GM06990 (cell line): ENCODE results near the gene CSF1R.

Experiments used
- DNase-seq: peaks from one replicate; pipeline ENCODE4 v3.0.0-alpha.2; 2011; ENCODE audit not compliant: insufficient read length; ENCODE audit errors: extremely low read depth
- H3K27me3 ChIP-seq: replicated peaks from 2 replicates; pipeline ENCODE4 v1.6.0; 2011; ENCODE audit warnings: low read length; ENCODE audit not compliant: control insufficient read depth, insufficient read depth
- H3K36me3 ChIP-seq: 2 replicates; pipeline ENCODE4 v1.5.1; 2011; ENCODE audit warnings: low read length; ENCODE audit not compliant: control insufficient read depth, insufficient read depth
- H3K4me3 ChIP-seq: replicated peaks from 2 replicates; pipeline ENCODE4 v1.5.1; 2011; ENCODE audit warnings: low read depth, mild to moderate bottlenecking, control low read depth, low read length
- TF ChIP-seq, protein P1 (sequence below): IDR thresholded peaks from 2 replicates; pipeline ENCODE4 v1.5.1; 2011; ENCODE audit warnings: low read length, control low read depth, mild to moderate bottlenecking, inconsistent platforms; ENCODE audit not compliant: insufficient read depth, poor library complexity, severe bottlenecking

Gene CSF1R

DNA sequence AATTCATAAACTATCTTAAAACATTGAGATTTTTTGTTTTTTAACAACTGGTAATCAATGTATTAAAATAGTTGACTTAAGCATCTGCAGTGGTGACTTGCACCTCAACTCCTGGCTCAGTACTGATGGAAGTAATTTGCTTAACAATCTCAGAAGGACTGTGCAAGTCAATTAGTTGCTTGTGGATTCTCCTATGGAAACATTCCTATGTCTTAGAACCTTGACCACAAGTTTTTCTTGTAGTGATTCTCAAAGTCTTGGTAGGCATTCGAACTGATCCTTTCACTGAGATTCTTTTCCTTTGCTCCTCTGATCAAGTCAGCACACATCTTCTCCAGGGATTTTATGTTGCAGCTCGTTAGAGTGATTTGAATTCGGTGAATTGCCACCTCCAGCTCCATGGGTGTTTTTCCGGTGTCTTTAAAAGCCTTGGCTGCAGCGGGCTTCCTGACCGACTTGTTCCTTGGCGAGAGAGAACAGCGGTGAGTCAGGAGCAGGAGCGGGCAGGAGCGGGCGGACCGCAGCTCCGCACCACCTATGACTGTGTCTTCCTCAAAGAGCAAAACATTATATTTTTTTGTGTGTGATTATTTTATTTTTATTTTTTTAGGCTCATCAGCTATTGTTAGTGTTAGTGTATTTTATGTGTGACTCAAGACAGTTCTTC lies 64.7 kb downstream of the CSF1R start:
- no peak overlapping the region for H3K4me3 ChIP-seq
- TF ChIP-seq, protein P1, sequence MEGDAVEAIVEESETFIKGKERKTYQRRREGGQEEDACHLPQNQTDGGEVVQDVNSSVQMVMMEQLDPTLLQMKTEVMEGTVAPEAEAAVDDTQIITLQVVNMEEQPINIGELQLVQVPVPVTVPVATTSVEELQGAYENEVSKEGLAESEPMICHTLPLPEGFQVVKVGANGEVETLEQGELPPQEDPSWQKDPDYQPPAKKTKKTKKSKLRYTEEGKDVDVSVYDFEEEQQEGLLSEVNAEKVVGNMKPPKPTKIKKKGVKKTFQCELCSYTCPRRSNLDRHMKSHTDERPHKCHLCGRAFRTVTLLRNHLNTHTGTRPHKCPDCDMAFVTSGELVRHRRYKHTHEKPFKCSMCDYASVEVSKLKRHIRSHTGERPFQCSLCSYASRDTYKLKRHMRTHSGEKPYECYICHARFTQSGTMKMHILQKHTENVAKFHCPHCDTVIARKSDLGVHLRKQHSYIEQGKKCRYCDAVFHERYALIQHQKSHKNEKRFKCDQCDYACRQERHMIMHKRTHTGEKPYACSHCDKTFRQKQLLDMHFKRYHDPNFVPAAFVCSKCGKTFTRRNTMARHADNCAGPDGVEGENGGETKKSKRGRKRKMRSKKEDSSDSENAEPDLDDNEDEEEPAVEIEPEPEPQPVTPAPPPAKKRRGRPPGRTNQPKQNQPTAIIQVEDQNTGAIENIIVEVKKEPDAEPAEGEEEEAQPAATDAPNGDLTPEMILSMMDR: no peak
- no peaks in the 10 kb centered on the region for H3K27me3 ChIP-seq
- peaks cover 17% of the 10 kb centered on the region for H3K36me3 ChIP-seq
- no peak for DNase-seq

DNA sequence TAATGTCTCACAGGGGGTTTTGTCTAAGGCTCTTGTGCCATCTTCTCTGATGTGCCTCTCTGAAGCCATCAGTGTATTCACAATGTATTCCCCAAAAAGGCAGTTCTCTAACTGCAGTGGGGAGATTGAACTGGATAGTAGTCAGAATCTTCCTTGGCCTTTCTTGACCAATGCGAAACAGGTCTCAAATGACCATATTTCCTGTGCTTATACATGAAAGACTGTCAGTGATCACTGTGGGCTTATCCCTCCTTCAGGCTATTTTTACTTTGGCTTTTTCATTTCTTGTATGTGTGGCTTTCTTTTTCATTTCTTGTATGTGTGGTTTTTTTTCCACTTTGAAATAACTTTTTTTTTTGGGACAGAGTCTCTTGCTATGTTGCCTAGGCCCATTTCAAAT lies 66.1 kb downstream of the CSF1R start:
- TF ChIP-seq, protein P1: no peak
- no peak for DNase-seq
- H3K27me3 ChIP-seq: no peaks in the 10 kb centered on the region
- H3K4me3 ChIP-seq: no peak overlapping the region
- peaks cover 19% of the 10 kb centered on the region for H3K36me3 ChIP-seq

DNA sequence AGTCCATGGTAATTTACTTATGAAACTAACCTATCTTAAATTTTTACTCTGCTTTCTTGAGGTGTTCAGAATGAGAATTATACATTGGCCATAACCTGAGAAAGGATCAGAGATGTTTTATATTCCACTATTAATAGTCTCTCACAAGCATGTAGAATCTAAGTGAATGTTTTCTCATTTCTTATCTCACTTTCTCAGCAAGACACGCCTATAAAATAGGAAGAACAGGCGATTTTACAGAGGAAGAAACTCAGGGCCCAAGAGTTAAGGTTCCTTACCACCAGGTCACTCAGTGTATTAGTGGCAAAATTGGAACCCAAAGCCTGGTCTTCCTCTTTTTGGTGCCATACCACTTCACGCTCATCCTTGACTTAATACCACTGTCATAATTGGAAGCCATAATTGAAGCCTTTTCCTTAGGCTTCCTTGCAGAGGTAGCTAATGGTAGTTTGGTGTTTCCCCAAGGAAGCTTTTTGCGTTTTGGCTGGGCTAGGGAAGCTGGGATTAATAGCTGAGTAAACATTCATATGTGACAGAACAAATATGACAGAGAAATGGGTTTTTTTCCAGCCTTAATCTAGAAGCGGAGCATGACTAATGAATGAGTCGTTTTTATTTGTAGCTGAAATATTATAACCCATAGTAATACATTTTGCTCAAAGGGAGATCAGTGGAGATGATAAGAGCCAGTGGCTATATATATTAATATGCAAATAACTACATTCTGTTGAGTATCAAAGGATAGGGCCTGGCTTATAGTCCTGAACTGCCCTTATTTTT lies 68.9 kb downstream of the CSF1R start:
- DNase-seq: no peak
- peaks cover 19% of the 10 kb centered on the region for H3K36me3 ChIP-seq
- no peaks in the 10 kb centered on the region for H3K27me3 ChIP-seq
- TF ChIP-seq, protein P1: no peak
- no peak overlapping the region for H3K4me3 ChIP-seq

DNA sequence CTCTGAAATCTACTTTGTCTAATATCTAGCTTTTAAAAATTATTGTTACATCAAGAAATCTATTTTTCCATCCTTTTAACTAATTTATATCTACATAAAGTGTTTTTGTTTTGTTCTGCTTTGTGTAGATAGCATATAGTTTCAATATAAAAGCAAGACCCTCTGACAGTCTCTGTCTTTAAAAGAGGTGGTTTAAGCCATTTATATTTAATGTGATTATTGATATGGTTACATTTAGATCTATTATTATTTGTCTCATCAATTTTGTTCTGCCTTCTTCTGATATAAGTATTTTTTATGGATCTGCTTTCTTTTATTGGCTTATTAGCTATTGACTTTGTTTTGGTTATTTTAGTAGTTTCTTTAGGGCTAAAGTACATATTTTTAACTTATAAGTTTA lies 69.8 kb downstream of the CSF1R start:
- Histone ChIP-seq H3K36me3 (peaks cover 22% of the 10 kb centered on the region), H3K27me3 (no peaks in the 10 kb centered on the region), H3K4me3 (no peak overlapping the region)
- DNase-seq: no peak
- TF ChIP-seq, protein P1: no peak

DNA sequence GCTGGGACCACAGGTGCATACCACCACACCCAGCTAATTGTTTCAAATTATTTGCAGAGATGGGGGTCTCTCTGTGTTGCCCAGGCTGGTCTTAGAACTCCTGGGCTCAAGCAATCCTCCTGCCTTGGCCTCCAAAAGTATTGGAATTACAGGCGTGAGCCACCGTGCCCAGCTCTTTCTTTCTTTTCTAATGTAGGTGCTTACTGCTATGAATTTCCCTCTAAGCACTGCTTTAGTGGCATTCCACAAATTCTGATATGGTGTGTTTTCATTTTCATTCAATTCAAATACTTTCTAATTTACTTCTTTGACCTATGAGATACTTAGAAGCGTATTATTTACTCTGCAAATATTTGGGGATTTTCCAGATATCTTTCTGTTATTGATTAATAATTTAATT lies 70.9 kb downstream of the CSF1R start:
- no peak for DNase-seq
- H3K36me3 ChIP-seq: peaks cover 20% of the 10 kb centered on the region
- TF ChIP-seq, protein P1: no peak
- H3K27me3 ChIP-seq: no peaks in the 10 kb centered on the region
- no peak overlapping the region for H3K4me3 ChIP-seq
